Osteoblast (primary cell): Measurements from ENCODE around the gene ATXN10. TPM values are rescaled to one million over a fixed set of nuclear protein-coding genes. Genes with fewer than 3 reads are reported as not detected.

ENCODE experiments used
- DNase-seq: peaks from one replicate; pipeline ENCODE4 v3.0.0; 2011; ENCODE audit warnings: low spot score, mixed read lengths; ENCODE audit not compliant: insufficient read length; ENCODE audit errors: missing footprints
- H2AFZ ChIP-seq: 2 replicates; pipeline ENCODE4 v1.6.0; 2011; ENCODE audit warnings: mild to moderate bottlenecking, low read length
- H3K27ac ChIP-seq: 2 replicates; pipeline ENCODE4 v1.5.1; 2011; ENCODE audit warnings: mild to moderate bottlenecking, low read depth, low read length, moderate library complexity
- H3K27me3 ChIP-seq: 2 replicates; pipeline ENCODE4 v1.6.0; 2012; ENCODE audit warnings: mild to moderate bottlenecking, control low read depth, inconsistent platforms, low read length, moderate library complexity; ENCODE audit not compliant: insufficient read depth
- H3K36me3 ChIP-seq: 2 replicates; pipeline ENCODE4 v1.5.1; 2011; ENCODE audit warnings: mild to moderate bottlenecking, low read length, control low read depth, moderate library complexity; ENCODE audit not compliant: insufficient read depth
- H3K4me1 ChIP-seq: 2 replicates; pipeline ENCODE4 v1.5.1; 2011; ENCODE audit warnings: mild to moderate bottlenecking, low read length, control low read depth, moderate library complexity; ENCODE audit not compliant: insufficient read depth
- H3K4me2 ChIP-seq: 2 replicates; pipeline ENCODE4 v1.6.0; 2011; ENCODE audit warnings: mild to moderate bottlenecking, low read length; ENCODE audit not compliant: insufficient read depth
- H3K4me3 ChIP-seq: fragments of 200-600 bp; sonication (generic); 3 replicates; pipeline ENCODE4 v1.5.1; 2012; ENCODE audit warnings: mild to moderate bottlenecking, low read length, inconsistent platforms; ENCODE audit not compliant: insufficient read depth
- H3K79me2 ChIP-seq: 2 replicates; pipeline ENCODE4 v1.6.0; 2012; ENCODE audit warnings: mild to moderate bottlenecking, low read length, control low read depth, inconsistent platforms; ENCODE audit not compliant: insufficient read depth
- H3K9me3 ChIP-seq: 2 replicates; pipeline ENCODE4 v1.5.1; 2011; ENCODE audit warnings: low read depth, low read length, control low read depth
- H4K20me1 ChIP-seq: 2 replicates; pipeline ENCODE4 v1.6.0; 2012; ENCODE audit warnings: mild to moderate bottlenecking, low read length, control low read depth; ENCODE audit not compliant: insufficient read depth
- total RNA-seq: library from RNA; depleted of rRNA; stranded (reverse); fragments of >200 nt; gene quantifications from 2 replicates; pipeline ENCODE4 v1.2.3, GENCODE V29; 2012
- TF ChIP-seq, protein P1 (sequence below): IDR thresholded peaks from 2 replicates; pipeline ENCODE4 v1.5.1; 2011; ENCODE audit warnings: mild to moderate bottlenecking, low read depth, low read length, moderate library complexity; ENCODE audit errors: extremely low read depth

The ATXN10 gene
- total RNA-seq, 1 donor = 138 TPM

DNA sequence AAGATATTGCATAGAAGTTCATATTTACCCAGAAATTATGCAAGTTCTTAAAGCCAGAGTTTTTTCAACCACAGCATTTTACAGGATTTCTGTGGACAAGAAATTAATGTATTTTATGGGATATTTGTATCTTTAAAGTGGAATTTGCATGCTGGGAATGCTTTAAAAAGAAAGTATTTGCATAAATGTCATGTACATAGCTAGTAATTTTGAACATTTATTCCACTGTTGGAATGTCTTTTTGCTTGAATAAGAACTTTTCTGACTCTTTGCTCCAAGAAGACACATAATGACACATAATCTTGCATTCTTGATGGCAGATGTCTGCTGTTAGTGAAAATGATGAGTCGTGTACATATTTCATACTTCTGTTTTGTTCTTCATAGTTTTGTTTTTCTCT is 66.6 kb downstream of the ATXN10 start:
- H3K9me3 ChIP-seq = no peaks in the 10 kb centered on the region
- H3K4me3 ChIP-seq = no peak overlapping the region
- H4K20me1 ChIP-seq = peaks cover 10% of the 10 kb centered on the region
- H3K27ac ChIP-seq = no peak overlapping the region
- H2AFZ ChIP-seq = no peak overlapping the region
- H3K36me3 ChIP-seq = peaks cover 59% of the 10 kb centered on the region
- no peak for DNase-seq
- TF ChIP-seq, protein P1, sequence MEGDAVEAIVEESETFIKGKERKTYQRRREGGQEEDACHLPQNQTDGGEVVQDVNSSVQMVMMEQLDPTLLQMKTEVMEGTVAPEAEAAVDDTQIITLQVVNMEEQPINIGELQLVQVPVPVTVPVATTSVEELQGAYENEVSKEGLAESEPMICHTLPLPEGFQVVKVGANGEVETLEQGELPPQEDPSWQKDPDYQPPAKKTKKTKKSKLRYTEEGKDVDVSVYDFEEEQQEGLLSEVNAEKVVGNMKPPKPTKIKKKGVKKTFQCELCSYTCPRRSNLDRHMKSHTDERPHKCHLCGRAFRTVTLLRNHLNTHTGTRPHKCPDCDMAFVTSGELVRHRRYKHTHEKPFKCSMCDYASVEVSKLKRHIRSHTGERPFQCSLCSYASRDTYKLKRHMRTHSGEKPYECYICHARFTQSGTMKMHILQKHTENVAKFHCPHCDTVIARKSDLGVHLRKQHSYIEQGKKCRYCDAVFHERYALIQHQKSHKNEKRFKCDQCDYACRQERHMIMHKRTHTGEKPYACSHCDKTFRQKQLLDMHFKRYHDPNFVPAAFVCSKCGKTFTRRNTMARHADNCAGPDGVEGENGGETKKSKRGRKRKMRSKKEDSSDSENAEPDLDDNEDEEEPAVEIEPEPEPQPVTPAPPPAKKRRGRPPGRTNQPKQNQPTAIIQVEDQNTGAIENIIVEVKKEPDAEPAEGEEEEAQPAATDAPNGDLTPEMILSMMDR = no peak
- H3K27me3 ChIP-seq = no peaks in the 10 kb centered on the region
- H3K79me2 ChIP-seq = peaks cover 71% of the 10 kb centered on the region
- H3K4me2 ChIP-seq = no peak overlapping the region
- peaks cover 25% of the 10 kb centered on the region for H3K4me1 ChIP-seq

DNA sequence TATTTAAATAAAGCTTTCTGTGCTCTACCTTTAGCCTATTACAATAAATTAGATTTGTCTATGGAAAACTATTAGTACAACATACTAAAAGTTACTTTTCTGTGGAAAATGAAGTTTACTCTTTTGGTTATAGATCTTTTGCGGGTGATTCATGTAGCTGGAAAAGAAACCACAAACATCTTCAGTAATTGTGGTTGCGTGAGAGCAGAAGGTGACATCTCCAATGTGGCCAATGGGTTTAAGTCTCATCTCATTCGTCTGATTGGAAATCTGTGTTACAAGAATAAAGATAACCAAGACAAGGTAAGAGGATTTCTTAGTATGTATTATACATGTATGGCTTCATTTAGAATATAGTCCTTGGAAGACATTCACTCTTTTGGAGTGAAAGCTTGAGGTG is 68.6 kb downstream of the ATXN10 start:
- Histone ChIP-seq H3K4me3 (no peak overlapping the region), H3K9me3 (no peaks in the 10 kb centered on the region), H3K79me2 (peaks cover 77% of the 10 kb centered on the region), H3K36me3 (peaks cover 69% of the 10 kb centered on the region), H2AFZ (no peak overlapping the region), H4K20me1 (peaks cover 19% of the 10 kb centered on the region), H3K4me2 (no peak overlapping the region), H3K4me1 (peaks cover 35% of the 10 kb centered on the region), H3K27ac (no peak overlapping the region), H3K27me3 (no peaks in the 10 kb centered on the region)
- TF ChIP-seq, protein P1 = no peak
- DNase-seq = no peak

DNA sequence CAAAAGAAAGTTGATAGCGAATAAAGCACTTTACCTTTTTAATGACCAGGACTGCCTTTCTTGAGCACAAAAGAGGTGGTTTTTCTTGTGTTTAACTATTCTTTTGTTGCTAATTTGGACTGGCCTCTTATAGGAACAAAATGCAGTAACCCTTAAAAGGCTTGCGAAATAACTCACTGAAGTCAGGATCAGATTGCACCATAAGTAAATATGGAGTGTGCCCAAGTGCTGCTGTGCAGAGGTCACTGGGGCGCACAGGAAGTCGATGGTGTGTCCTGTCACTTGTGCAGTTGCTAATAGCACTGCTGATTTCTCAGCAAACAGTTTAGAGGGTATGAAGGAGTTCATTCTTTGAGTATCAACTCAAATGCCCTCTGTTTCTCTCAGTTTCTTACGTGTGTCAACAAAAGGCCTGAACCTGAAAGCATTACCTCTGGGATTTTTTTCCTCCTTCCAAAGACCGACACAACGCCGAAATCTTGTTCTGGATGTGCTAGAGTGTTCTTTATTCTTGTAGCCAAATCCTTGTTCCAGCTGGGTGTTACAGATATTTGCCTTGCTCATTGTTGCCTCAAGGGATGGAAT is 71.3 kb downstream of the ATXN10 start:
- no peaks in the 10 kb centered on the region for H3K9me3 ChIP-seq
- H3K4me1 ChIP-seq = peaks cover 32% of the 10 kb centered on the region
- H3K27me3 ChIP-seq = no peaks in the 10 kb centered on the region
- H2AFZ ChIP-seq = no peak overlapping the region
- peaks cover 66% of the 10 kb centered on the region for H3K36me3 ChIP-seq
- peaks cover 80% of the 10 kb centered on the region for H3K79me2 ChIP-seq
- TF ChIP-seq, protein P1 = no peak
- H3K4me3 ChIP-seq = no peak overlapping the region
- H3K27ac ChIP-seq = peak overlapping the region; percentile 26
- no peak for DNase-seq
- peak overlapping the region; percentile 30 for H3K4me2 ChIP-seq
- H4K20me1 ChIP-seq = peaks cover 23% of the 10 kb centered on the region

DNA sequence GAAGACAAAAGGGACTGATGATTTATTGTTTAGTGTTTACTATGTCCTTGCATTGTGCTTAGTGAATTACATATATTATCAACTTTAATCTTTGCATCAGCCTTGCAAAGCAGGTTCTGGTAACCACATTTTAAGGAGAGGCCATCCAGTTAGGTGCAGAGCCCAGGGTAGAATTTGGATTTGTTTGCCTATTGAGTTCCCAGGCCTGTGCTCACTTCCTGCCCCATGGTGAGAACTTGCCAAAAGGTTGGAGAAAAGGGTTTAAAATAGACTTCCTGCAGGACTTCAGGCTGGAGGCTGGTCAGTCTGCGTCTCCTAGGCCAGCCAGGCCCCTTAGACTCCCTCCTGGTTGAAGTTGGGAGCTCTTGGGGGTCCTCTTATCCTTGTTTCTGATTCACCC is 72.1 kb downstream of the ATXN10 start:
- Histone ChIP-seq H3K4me3 (no peak overlapping the region), H3K4me1 (peaks cover 26% of the 10 kb centered on the region), H3K4me2 (no peak overlapping the region), H3K36me3 (peaks cover 64% of the 10 kb centered on the region), H4K20me1 (peaks cover 22% of the 10 kb centered on the region), H3K27me3 (no peaks in the 10 kb centered on the region), H3K9me3 (no peaks in the 10 kb centered on the region), H3K79me2 (peaks cover 83% of the 10 kb centered on the region), H3K27ac (peak overlapping the region; percentile 26), H2AFZ (no peak overlapping the region)
- DNase-seq = no peak
- TF ChIP-seq, protein P1 = no peak
